Hepatocyte (in vitro differentiated cells): Measurements from ENCODE around the gene NKRF. TPM values are rescaled to one million over a fixed set of nuclear protein-coding genes. Genes with fewer than 3 reads are reported as not detected.

Experiments
- DNase-seq: peaks from one replicate; pipeline ENCODE4 v3.0.0-alpha.2; 2016; ENCODE audit warnings: low spot score
- H2AFZ ChIP-seq: fragments of 200-600 bp; sonication (generic); 2 replicates; pipeline ENCODE4 v1.6.0; 2016; ENCODE audit warnings: antibody characterized with exemption, mild to moderate bottlenecking
- H3K27ac ChIP-seq: fragments of 200-600 bp; sonication (generic); 2 replicates; pipeline ENCODE4 v1.5.1; 2016; ENCODE audit warnings: mild to moderate bottlenecking
- H3K27me3 ChIP-seq: fragments of 200-600 bp; sonication (generic); 2 replicates; pipeline ENCODE4 v1.6.1; 2016
- H3K36me3 ChIP-seq: fragments of 200-600 bp; sonication (generic); replicated peaks from 2 replicates; pipeline ENCODE4 v1.5.1; 2016; ENCODE audit warnings: low read depth; ENCODE audit not compliant: insufficient read depth
- H3K4me1 ChIP-seq: fragments of 200-600 bp; sonication (generic); 2 replicates; pipeline ENCODE4 v1.5.1; 2016; ENCODE audit warnings: mild to moderate bottlenecking, moderate library complexity; ENCODE audit not compliant: insufficient read depth
- H3K4me2 ChIP-seq: fragments of 200-600 bp; sonication (generic); 2 replicates; pipeline ENCODE4 v1.6.0; 2016
- H3K4me3 ChIP-seq: fragments of 200-600 bp; sonication (generic); 2 replicates; pipeline ENCODE4 v1.5.1; 2016; ENCODE audit warnings: mild to moderate bottlenecking
- H3K79me2 ChIP-seq: fragments of 200-600 bp; sonication (generic); 2 replicates; pipeline ENCODE4 v1.6.0; 2017; ENCODE audit warnings: mild to moderate bottlenecking
- H3K9me2 ChIP-seq: fragments of 200-600 bp; sonication (generic); replicated peaks from 2 replicates; pipeline ENCODE4 v1.6.0; 2017; ENCODE audit warnings: mild to moderate bottlenecking; ENCODE audit not compliant: insufficient read depth
- H3K9me3 ChIP-seq: fragments of 200-600 bp; sonication (generic); 2 replicates; pipeline ENCODE4 v1.5.1; 2016; ENCODE audit warnings: low read depth, mild to moderate bottlenecking
- H4K20me1 ChIP-seq: fragments of 200-600 bp; sonication (generic); 2 replicates; pipeline ENCODE4 v1.6.0; 2016; ENCODE audit warnings: mild to moderate bottlenecking; ENCODE audit not compliant: insufficient read depth, poor library complexity, severe bottlenecking
- EZH2 ChIP-seq: fragments of 200-600 bp; sonication (generic); IDR thresholded peaks from 2 replicates; pipeline ENCODE4 v1.6.1; 2016; ENCODE audit warnings: antibody characterized with exemption, mild to moderate bottlenecking, borderline replicate concordance
- EZH2phosphoT487 ChIP-seq: fragments of 200-600 bp; sonication (generic); IDR thresholded peaks from one replicate; pipeline ENCODE4 v1.6.1; 2018; ENCODE audit warnings: antibody characterized with exemption, mild to moderate bottlenecking, low read depth, moderate library complexity; ENCODE audit not compliant: unreplicated experiment, severe bottlenecking
- WGBS: methylation state at CpG from one replicate; pipeline ENCODE4 v1.1.6; 2016; ENCODE audit warnings: low lambda C conversion rate; ENCODE audit errors: missing lambda C conversion rate; 5-methylcytosine and 5-hydroxymethylcytosine counted together
- polyA plus RNA-seq: library from polyadenylated mRNA; unstranded; fragments of >200 nt; fragmentation: Nextera tagmentation; extraction: Ambion mirVana; gene quantifications from 2 replicates; pipeline ENCODE4 v1.2.1, GENCODE V29; 2016
- total RNA-seq: library from RNA; depleted of rRNA; stranded (reverse); fragments of >200 nt; gene quantifications from 2 replicates; pipeline ENCODE4 v1.2.3, GENCODE V29; 2014
- TF ChIP-seq, protein P1 (sequence below): fragments of 200-600 bp; sonication (generic); IDR thresholded peaks from 2 replicates; pipeline ENCODE4 v1.5.1; 2016; ENCODE audit warnings: antibody characterized with exemption, mild to moderate bottlenecking; ENCODE audit not compliant: poor library complexity

Gene NKRF
- total and polyA plus RNA-seq, 2 experiments from 2014 or later: 3.0 to 9.0 TPM

DNA sequence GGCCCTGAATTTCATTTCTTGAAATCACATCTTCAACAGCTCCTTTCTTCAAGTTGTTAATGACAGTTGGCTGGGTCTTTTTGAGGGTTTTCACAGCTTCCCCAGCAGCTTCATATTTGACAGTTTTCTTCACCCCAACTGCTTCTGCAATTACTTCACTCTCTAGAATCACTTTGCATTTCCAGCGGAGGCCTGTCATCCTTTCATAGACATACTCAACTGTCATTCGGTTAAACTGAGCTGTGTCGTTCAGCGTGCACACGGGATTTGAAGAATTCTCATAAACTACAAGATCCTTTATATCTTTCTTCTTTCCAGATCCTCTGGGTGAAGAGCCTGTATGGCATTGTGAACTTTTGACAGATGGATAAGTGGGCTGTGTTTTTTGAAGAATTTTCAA lies 16.4 kb downstream of the NKRF start:
- Histone ChIP-seq H3K79me2 (no peaks in the 10 kb centered on the region), H3K4me2 (no peak overlapping the region), H3K4me3 (no peak overlapping the region), H3K9me2 (no peaks in the 10 kb centered on the region), H3K27me3 (no peaks in the 10 kb centered on the region), H3K27ac (no peak overlapping the region), H4K20me1 (no peaks in the 10 kb centered on the region), H3K9me3 (no peaks in the 10 kb centered on the region), H3K36me3 (no peaks in the 10 kb centered on the region), H3K4me1 (no peaks in the 10 kb centered on the region), H2AFZ (no peak overlapping the region)
- 90% methylated on average over 5 of the region's 5 CpGs for WGBS
- DNase-seq: no peak
- no peak for TF ChIP-seq EZH2phosphoT487
- TF ChIP-seq, protein P1, sequence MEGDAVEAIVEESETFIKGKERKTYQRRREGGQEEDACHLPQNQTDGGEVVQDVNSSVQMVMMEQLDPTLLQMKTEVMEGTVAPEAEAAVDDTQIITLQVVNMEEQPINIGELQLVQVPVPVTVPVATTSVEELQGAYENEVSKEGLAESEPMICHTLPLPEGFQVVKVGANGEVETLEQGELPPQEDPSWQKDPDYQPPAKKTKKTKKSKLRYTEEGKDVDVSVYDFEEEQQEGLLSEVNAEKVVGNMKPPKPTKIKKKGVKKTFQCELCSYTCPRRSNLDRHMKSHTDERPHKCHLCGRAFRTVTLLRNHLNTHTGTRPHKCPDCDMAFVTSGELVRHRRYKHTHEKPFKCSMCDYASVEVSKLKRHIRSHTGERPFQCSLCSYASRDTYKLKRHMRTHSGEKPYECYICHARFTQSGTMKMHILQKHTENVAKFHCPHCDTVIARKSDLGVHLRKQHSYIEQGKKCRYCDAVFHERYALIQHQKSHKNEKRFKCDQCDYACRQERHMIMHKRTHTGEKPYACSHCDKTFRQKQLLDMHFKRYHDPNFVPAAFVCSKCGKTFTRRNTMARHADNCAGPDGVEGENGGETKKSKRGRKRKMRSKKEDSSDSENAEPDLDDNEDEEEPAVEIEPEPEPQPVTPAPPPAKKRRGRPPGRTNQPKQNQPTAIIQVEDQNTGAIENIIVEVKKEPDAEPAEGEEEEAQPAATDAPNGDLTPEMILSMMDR: no peak

DNA sequence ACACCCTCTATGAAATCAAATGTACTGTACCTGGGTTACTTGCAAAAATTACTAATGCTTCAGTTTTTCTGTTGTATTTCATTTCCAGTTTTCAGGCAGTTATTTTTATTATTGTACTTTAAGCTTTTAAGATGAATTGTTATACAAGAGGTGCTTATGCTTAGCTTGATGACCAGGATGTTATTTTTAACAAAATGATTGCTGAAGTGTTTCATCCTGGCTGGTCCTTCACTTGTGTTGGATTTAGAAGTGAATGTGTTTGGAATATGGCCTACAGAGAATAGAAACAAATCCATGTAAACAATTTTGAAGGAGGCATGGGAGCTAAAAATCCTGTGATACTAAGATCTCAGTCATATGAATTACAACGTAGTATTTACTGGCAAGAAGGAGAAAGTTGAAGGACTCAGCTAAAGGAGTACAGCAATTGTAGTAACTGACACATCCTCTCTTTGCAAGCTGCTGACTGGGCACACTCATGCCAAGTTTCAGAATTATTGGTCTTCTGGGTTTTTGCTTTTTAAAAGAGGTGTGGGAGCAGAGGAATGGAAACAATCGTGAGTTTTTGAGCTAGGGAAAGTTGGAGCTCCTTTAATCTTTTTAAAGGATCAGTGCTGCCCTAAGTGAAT lies 22.7 kb downstream of the NKRF start:
- H3K9me2 ChIP-seq: no peaks in the 10 kb centered on the region
- no peak for DNase-seq
- H3K27me3 ChIP-seq: no peaks in the 10 kb centered on the region
- no peaks in the 10 kb centered on the region for H3K79me2 ChIP-seq
- H4K20me1 ChIP-seq: no peaks in the 10 kb centered on the region
- no peaks in the 10 kb centered on the region for H3K36me3 ChIP-seq
- H3K4me1 ChIP-seq: no peaks in the 10 kb centered on the region
- 66% methylated on average over 2 of the region's 2 CpGs for WGBS
- H3K4me3 ChIP-seq: no peak overlapping the region
- H2AFZ ChIP-seq: no peak overlapping the region
- no peak overlapping the region for H3K4me2 ChIP-seq
- no peak overlapping the region for H3K27ac ChIP-seq
- no peaks in the 10 kb centered on the region for H3K9me3 ChIP-seq
- TF ChIP-seq, protein P1: no peak
- TF ChIP-seq EZH2: no peak
- TF ChIP-seq EZH2phosphoT487: no peak

DNA sequence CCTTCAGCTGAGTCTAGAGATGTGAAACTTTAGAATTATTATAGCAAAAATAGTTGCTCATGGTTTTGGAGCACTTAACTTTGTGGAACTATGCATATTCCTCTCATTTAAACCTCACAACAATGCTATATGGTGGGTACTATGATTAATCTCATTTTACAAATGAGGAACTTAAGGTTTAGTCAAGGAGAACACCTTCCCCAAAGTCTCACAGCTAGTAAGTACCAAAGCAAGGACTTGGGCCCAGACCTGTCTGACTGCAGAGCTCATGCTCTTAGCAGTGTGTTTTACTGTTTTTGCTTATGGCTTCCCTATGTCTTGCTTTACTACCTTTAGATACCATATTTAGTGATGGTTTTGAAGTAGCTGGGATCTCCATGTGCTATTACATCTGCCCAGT lies 26.8 kb downstream of the NKRF start:
- H3K4me3 ChIP-seq: no peak overlapping the region
- no peaks in the 10 kb centered on the region for H3K27me3 ChIP-seq
- no peaks in the 10 kb centered on the region for H4K20me1 ChIP-seq
- H3K4me2 ChIP-seq: no peak overlapping the region
- peaks cover 12% of the 10 kb centered on the region for H3K79me2 ChIP-seq
- no peaks in the 10 kb centered on the region for H3K9me3 ChIP-seq
- DNase-seq: no peak
- no peak overlapping the region for H2AFZ ChIP-seq
- H3K27ac ChIP-seq: no peak overlapping the region
- no peaks in the 10 kb centered on the region for H3K9me2 ChIP-seq
- no peaks in the 10 kb centered on the region for H3K36me3 ChIP-seq
- no peaks in the 10 kb centered on the region for H3K4me1 ChIP-seq
- TF ChIP-seq, protein P1: no peak
- TF ChIP-seq EZH2phosphoT487 (no peak), EZH2 (no peak)
